Thyroid gland (tissue), 4 donors: ENCODE results near the gene YTHDC1. TPM values are rescaled to one million over a fixed set of nuclear protein-coding genes. Genes with fewer than 3 reads are reported as not detected.

Source experiments
- DNase-seq, 2 donors: peaks; one replicate each; pipeline ENCODE4 v3.0.0-alpha.2; 2019
- H3K27ac ChIP-seq, 3 donors: fragments of 200-600 bp; sonication (generic); 1 replicate in 2 of 3; 2 replicates in 1 of 3; pipeline ENCODE4 v1.5.1; 2016 to 2019; ENCODE audit warnings: mild to moderate bottlenecking in 1 of 3, moderate library complexity in 1 of 3
- H3K27me3 ChIP-seq: fragments of 200-600 bp; sonication (generic); one replicate; pipeline ENCODE4 v1.5.1; 2019
- H3K36me3 ChIP-seq, 2 donors: fragments of 200-600 bp; sonication (generic); one replicate each; pipeline ENCODE4 v1.5.1; 2016 to 2019
- H3K4me1 ChIP-seq, 2 donors: fragments of 200-600 bp; sonication (generic); one replicate each; pipeline ENCODE4 v1.5.1; 2017 to 2019
- H3K4me3 ChIP-seq, 3 donors: fragments of 200-600 bp; sonication (generic); replicated peaks in 1 of 3; 1 replicate in 2 of 3; 2 replicates in 1 of 3; pipeline ENCODE4 v1.5.1; 2016; ENCODE audit warnings: mild to moderate bottlenecking in 1 of 3
- H3K9me3 ChIP-seq: fragments of 200-600 bp; sonication (generic); one replicate; pipeline ENCODE4 v1.5.1; 2017
- POLR2A ChIP-seq, 2 donors: fragments of 450-650 bp; IDR thresholded peaks; one replicate each; pipeline ENCODE4 v1.6.1; 2017; ENCODE audit warnings: antibody characterized with exemption in 2 of 2, mild to moderate bottlenecking in 2 of 2, moderate library complexity in 1 of 2
- WGBS, 2 donors: methylation state at CpG; one replicate each; pipeline ENCODE4 v1.1.5; 2017; 5-methylcytosine and 5-hydroxymethylcytosine counted together
- intact Hi-C: fragments of 100-400 bp; cut with DNase I; formaldehyde crosslinking; loops from one replicate; pipeline ENCODE4 v1.15.1; 2023
- total RNA-seq, 4 donors: library from RNA; depleted of rRNA; stranded (reverse); fragments of >200 nt; gene quantifications; one replicate each; pipeline ENCODE4 v1.2.3, GENCODE V29; 2016
- TF ChIP-seq, protein P1 (sequence below), 6 experiments: fragments of 200-600 bp in 3 of 6; fragments of 450-650 bp in 3 of 6; sonication (generic) in 3 of 6; IDR thresholded peaks; one replicate each; pipeline ENCODE4 v1.5.1; 2016 to 2019; ENCODE audit warnings: antibody characterized with exemption in 6 of 6, mild to moderate bottlenecking in 2 of 6, inconsistent platforms in 1 of 6, moderate library complexity in 1 of 6

The YTHDC1 gene
- total RNA-seq, 4 donors from 2014 or later, result 72.1 to 96.0 (median 83.2) TPM

DNA sequence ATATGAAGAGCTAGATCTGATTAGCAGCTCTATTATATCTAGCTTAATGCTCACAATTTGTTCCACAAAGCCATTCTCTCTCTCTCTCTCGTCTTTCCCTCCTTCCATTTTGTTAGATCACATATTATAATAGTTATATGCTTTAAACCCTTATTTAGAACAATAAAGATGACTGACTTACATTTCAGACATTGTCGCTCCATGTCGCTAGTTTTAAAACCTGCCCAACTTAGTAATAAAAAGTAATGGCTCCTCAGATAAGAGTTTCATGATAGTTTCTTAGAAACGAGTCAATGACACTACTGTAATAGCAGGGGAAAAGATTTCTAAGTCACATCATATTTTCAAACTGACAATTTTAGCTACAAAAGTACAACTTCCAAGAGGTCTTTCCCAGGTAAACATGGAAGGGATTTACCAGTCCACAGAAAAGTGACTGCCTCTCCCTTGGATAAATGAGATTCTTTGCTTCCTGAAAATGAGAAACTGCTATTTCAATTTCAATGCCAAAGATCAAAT is 38.5 kb upstream of the YTHDC1 start:
- Histone ChIP-seq H3K27me3 (no peaks in the 10 kb centered on the region), H3K27ac (no peak overlapping the region), H3K36me3 (no peaks in the 10 kb centered on the region), H3K4me1 (no peaks in the 10 kb centered on the region), H3K9me3 (no peaks in the 10 kb centered on the region), H3K4me3 (no peak overlapping the region)
- 69 to 92% methylated on average over 4 of the region's 4 CpGs for WGBS, 2 donors
- no peak for DNase-seq
- intact Hi-C loops, result no loop called here
- TF ChIP-seq, protein P1, sequence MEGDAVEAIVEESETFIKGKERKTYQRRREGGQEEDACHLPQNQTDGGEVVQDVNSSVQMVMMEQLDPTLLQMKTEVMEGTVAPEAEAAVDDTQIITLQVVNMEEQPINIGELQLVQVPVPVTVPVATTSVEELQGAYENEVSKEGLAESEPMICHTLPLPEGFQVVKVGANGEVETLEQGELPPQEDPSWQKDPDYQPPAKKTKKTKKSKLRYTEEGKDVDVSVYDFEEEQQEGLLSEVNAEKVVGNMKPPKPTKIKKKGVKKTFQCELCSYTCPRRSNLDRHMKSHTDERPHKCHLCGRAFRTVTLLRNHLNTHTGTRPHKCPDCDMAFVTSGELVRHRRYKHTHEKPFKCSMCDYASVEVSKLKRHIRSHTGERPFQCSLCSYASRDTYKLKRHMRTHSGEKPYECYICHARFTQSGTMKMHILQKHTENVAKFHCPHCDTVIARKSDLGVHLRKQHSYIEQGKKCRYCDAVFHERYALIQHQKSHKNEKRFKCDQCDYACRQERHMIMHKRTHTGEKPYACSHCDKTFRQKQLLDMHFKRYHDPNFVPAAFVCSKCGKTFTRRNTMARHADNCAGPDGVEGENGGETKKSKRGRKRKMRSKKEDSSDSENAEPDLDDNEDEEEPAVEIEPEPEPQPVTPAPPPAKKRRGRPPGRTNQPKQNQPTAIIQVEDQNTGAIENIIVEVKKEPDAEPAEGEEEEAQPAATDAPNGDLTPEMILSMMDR (IDR thresholded peaks at IDR 0.05), result no peak
- no peak for TF ChIP-seq POLR2A (IDR thresholded peaks at IDR 0.05)

DNA sequence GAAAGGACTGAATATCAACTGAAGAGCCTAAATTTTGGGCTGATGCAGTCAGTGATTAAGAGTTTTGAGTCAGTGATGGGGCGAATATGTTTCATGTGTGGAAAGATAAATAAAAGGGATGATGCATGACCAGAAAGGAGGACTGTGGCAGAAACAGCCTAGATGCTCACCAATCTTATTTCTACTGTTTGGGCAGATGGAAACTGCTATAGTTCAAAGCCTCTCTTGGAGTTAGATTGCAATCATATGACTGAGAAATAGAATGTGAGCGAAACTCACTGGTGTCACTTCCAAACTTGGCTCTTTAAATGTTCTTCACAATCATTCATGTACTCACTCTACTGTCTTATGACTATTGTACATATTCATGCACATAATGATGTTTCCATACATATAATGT is 35.4 kb upstream of the YTHDC1 start:
- no peak for DNase-seq
- Histone ChIP-seq H3K4me3 (no peak overlapping the region), H3K9me3 (no peaks in the 10 kb centered on the region), H3K27me3 (no peaks in the 10 kb centered on the region), H3K36me3 (no peaks in the 10 kb centered on the region), H3K27ac (no peak overlapping the region), H3K4me1 (no peaks in the 10 kb centered on the region)
- TF ChIP-seq, protein P1 (IDR thresholded peaks at IDR 0.05), result no peak
- TF ChIP-seq POLR2A (IDR thresholded peaks at IDR 0.05), result no peak
- intact Hi-C loops, result no loop called here
- WGBS, 2 donors, result 95 to 97% methylated on average over 2 of the region's 2 CpGs

DNA sequence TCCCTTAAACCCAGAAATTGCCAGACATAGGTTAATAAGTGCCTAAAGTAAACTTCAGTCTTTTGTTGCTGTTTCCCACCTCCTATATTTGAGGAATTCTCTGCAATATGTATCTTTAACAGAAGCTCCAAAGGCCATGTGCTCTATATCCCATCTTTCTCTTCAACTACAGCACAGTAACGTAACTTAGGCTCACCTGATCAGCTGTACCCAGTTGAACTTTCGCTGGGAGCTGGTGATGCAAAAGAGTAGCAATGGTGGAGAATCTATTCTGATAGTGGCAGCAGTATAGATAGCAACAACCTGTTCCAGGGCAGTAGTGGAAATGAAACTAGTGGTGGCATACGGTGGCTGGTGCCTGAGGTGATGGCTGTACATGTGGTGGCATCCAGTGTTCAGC is 33.2 kb upstream of the YTHDC1 start:
- H3K27ac ChIP-seq, result no peak overlapping the region
- no peaks in the 10 kb centered on the region for H3K9me3 ChIP-seq
- intact Hi-C loops, result no loop called here
- H3K4me3 ChIP-seq, result no peak overlapping the region
- no peaks in the 10 kb centered on the region for H3K4me1 ChIP-seq
- H3K36me3 ChIP-seq, result no peaks in the 10 kb centered on the region
- DNase-seq, result no peak
- WGBS, 2 donors, result 52 to 59% methylated on average over 3 of the region's 3 CpGs
- H3K27me3 ChIP-seq, result no peaks in the 10 kb centered on the region
- no peak for TF ChIP-seq POLR2A (IDR thresholded peaks at IDR 0.05)
- TF ChIP-seq, protein P1 (IDR thresholded peaks at IDR 0.05), result no peak

DNA sequence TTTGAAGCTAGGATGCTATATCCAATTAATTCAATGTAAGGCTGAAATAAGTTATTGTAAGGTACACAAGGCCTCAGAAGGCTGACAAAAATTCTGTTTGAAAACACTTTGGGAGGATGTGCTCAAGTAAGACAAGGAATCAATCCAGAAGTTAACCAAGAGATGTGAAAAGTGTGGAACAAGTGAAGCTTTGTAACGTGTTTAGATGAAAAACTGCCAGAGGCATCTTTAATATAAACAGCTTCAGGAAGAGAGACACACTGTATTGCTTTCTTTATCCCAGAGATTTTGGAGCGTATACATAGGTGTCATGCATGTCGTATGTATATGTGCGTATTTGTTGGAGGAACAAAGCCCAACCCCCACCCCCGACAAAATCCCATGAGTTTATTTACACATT is 28.3 kb upstream of the YTHDC1 start:
- no peak overlapping the region for H3K4me3 ChIP-seq
- H3K27ac ChIP-seq, result no peak overlapping the region
- intact Hi-C loops, result loop anchor here (5.0 kb wide), 1 partner anchor 106 kb away; no protein-coding TSS in a partner anchor
- H3K9me3 ChIP-seq, result no peaks in the 10 kb centered on the region
- WGBS, 2 donors, result 86% methylated on average over 5 of the region's 5 CpGs
- no peak for DNase-seq
- no peaks in the 10 kb centered on the region for H3K36me3 ChIP-seq
- TF ChIP-seq, protein P1 (IDR thresholded peaks at IDR 0.05), result no peak
- no peak for TF ChIP-seq POLR2A (IDR thresholded peaks at IDR 0.05)
- H3K4me1 ChIP-seq, result peaks cover 0 to 4% of the 10 kb centered on the region in 2 donors
- H3K27me3 ChIP-seq, result no peaks in the 10 kb centered on the region

DNA sequence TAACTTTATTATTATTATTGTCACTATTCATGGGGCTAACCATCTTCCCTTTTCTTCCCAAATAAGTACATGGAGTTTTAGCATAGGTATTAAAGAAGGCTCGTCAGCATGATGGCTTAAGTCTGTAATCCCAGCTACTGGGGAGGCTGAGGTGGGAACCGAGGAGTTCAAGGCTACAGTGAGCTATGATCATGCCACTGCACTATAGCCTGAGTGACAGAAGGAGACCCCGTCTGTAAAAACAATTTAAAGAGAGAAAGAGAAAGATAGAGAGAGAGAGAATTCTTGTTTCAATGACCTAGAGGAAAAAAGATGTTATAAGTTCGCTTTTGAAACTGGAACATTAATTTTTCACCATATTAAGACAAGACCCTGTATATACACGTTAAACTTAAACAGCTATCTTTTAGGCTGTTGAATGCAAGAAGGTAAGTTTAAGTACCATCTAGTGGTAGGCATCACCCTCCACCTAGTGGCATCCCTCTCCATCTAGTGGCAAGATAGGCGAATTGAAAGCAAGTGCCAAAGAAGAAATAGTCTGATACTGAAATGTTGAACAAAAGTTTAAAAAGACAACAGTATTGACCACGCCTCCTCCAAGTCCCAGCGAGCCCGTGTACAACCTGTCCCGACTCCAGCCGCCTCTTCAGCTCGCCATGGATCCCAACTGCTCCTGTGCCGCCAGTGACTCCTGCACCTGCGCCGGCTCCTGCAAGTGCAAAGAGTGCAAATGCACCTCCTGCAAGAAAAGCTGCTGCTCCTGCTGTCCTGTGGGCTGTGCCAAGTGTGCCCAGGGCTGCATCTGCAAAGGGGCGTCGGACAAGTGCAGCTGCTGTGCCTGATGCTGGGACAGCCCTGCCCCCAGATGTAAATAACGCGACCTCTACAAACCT is 26.0 kb upstream of the YTHDC1 start:
- 10 to 12% methylated on average over 19 of the region's 19 CpGs for WGBS, 2 donors
- intact Hi-C loops, result loop anchor here (5.0 kb wide), 1 partner anchor 104 kb away; no protein-coding TSS in a partner anchor
- peak; percentile 46 to 47 for DNase-seq
- Histone ChIP-seq H3K27me3 (no peaks in the 10 kb centered on the region), H3K27ac (no peak overlapping the region), H3K36me3 (no peaks in the 10 kb centered on the region), H3K9me3 (no peaks in the 10 kb centered on the region), H3K4me3 (no peak overlapping the region), H3K4me1 (peaks cover 0 to 4% of the 10 kb centered on the region in 2 donors)
- TF ChIP-seq POLR2A (IDR thresholded peaks at IDR 0.05), result no peak
- TF ChIP-seq, protein P1 (IDR thresholded peaks at IDR 0.05), result peak; percentile 54 to 94 (median 86)
